ENCODE data around the gene SOX18. TPM values are rescaled to one million over a fixed set of nuclear protein-coding genes. Genes with fewer than 3 reads are reported as not detected.

SOX18 gene
- total and polyA plus RNA-seq, 2 of the 13 experiments (the other 11 are each of a cell fraction or from before 2014, with no cell fraction given), result 1.6 to 1.9 TPM

DNA sequence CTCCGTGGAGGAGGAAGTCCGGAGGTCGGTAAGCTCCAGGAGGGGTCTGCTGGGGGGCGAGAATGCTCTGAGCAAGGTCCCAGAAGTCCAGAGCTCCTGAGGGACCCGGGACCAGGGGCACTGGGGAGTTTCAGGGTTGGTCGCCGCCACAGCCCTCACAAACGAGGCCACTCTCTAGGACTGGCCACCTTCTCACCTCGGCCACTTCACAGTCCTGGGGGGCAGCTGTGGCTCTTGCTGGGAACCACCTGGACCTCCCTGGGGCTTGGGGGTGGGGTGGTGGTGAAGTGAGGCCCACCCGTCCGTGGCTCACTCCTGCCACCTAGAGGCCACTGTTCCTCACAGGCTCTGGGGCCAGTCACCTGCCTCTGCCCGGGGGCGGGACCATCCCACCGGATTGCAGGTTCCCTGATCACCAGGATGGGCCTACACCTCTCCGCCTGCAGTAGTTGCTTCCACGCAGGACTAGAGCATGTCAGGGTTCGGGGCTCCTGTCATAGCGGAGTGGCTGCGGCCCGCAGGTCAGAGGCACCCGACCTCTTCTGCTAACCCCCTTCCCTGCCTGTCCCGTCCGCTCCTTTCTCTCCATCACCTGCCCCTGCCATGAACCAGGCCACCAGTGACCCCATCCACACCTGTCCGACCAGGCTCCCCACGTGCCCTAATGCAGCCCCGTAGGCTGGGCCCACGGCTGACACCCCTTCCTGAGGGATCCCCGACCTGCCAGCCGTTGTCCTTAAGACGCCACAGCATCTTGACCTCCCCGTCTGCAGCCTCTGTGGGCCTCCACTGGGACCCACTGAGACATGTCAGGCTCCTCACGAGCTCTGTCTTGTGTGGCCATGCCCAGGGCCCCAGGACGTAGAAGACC is 8.4 kb upstream of the SOX18 start (continued):
- peak; percentile 69; the same call in 1 of the 2 replicates for TF ChIP-seq ZNF788 (CRISPR knock-in tag; IDR thresholded peaks at IDR 0.05; ENCODE audit: borderline replicate concordance)
- TF ChIP-seq, protein P1, sequence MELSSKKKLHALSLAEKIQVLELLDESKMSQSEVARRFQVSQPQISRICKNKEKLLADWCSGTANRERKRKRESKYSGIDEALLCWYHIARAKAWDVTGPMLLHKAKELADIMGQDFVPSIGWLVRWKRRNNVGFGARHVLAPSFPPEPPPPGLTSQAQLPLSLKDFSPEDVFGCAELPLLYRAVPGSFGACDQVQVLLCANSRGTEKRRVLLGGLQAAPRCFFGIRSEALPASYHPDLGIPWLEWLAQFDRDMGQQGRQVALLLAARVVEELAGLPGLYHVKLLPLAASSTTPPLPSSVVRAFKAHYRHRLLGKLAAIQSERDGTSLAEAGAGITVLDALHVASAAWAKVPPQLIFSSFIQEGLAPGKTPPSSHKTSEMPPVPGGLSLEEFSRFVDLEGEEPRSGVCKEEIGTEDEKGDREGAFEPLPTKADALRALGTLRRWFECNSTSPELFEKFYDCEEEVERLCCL (CRISPR knock-in tag; IDR thresholded peaks at IDR 0.05; ENCODE audit: borderline replicate concordance), result no peak
- TF ChIP-seq, protein P2, sequence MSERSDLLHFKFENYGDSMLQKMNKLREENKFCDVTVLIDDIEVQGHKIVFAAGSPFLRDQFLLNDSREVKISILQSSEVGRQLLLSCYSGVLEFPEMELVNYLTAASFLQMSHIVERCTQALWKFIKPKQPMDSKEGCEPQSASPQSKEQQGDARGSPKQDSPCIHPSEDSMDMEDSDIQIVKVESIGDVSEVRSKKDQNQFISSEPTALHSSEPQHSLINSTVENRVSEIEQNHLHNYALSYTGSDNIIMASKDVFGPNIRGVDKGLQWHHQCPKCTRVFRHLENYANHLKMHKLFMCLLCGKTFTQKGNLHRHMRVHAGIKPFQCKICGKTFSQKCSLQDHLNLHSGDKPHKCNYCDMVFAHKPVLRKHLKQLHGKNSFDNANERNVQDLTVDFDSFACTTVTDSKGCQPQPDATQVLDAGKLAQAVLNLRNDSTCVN (CRISPR knock-in tag; IDR thresholded peaks at IDR 0.05; ENCODE audit: borderline replicate concordance), result peak; percentile 43; the same call in 1 of the 2 replicates
- TF ChIP-seq, protein P3, sequence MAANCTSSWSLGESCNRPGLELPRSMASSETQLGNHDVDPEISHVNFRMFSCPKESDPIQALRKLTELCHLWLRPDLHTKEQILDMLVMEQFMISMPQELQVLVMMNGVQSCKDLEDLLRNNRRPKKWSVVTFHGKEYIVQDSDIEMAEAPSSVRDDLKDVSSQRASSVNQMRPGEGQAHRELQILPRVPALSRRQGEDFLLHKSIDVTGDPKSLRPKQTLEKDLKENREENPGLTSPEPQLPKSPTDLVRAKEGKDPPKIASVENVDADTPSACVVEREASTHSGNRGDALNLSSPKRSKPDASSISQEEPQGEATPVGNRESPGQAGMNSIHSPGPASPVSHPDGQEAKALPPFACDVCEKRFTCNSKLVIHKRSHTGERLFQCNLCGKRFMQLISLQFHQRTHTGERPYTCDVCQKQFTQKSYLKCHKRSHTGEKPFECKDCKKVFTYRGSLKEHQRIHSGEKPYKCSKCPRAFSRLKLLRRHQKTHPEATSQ (CRISPR knock-in tag; IDR thresholded peaks at IDR 0.05; ENCODE audit: borderline replicate concordance), result no peak
- no peak for TF ChIP-seq MAFG (CRISPR knock-in tag; IDR thresholded peaks at IDR 0.05)
- TF ChIP-seq ZNF766 (CRISPR knock-in tag; IDR thresholded peaks at IDR 0.05; ENCODE audit: borderline replicate concordance), result peak; percentile 30; the same call in 1 of the 2 replicates
- TF ChIP-seq NKX3-1 (CRISPR knock-in tag; IDR thresholded peaks at IDR 0.05), result 0 out of 2 replicates have a peak, but pooled peaks have one; percentile 31
- TF ChIP-seq TBX3 (IDR thresholded peaks at IDR 0.05; ENCODE audit: borderline replicate concordance), result peak; percentile 38; the same call in 1 of the 2 replicates
- TF ChIP-seq YY1 (IDR thresholded peaks at IDR 0.05; ENCODE audit: insufficient read depth, insufficient replicate concordance, low read depth, low read length), result peak; percentile 32
- TF ChIP-seq, protein P4, sequence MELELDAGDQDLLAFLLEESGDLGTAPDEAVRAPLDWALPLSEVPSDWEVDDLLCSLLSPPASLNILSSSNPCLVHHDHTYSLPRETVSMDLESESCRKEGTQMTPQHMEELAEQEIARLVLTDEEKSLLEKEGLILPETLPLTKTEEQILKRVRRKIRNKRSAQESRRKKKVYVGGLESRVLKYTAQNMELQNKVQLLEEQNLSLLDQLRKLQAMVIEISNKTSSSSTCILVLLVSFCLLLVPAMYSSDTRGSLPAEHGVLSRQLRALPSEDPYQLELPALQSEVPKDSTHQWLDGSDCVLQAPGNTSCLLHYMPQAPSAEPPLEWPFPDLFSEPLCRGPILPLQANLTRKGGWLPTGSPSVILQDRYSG (CRISPR knock-in tag; IDR thresholded peaks at IDR 0.05), result no peak
- 0 out of 2 replicates have a peak, but pooled peaks have one; percentile 4 for TF ChIP-seq ZNF251 (CRISPR knock-in tag; IDR thresholded peaks at IDR 0.05)
- no peak for TF ChIP-seq NCOA5 (CRISPR knock-in tag; IDR thresholded peaks at IDR 0.05)
- peak; percentile 71 for TF ChIP-seq CBX1 (IDR thresholded peaks at IDR 0.05; ENCODE audit: low read depth)
- peak; percentile 89; the same call in 1 of the 2 replicates for TF ChIP-seq SSRP1 (CRISPR knock-in tag; IDR thresholded peaks at IDR 0.05)
- peak in 1 of 2 experiments; percentile 54; a peak in 1 of 4 replicates for TF ChIP-seq KLF16 (CRISPR knock-in tag; IDR thresholded peaks at IDR 0.05)
- peak; percentile 75; the same call in 1 of the 2 replicates for TF ChIP-seq RFXANK (CRISPR knock-in tag; IDR thresholded peaks at IDR 0.05)
- peak; percentile 43; the same call in 1 of the 2 replicates for TF ChIP-seq HDAC2 (CRISPR knock-in tag; IDR thresholded peaks at IDR 0.05)
- peak; percentile 55; the same call in 1 of the 2 replicates for TF ChIP-seq HNF4A (CRISPR knock-in tag; IDR thresholded peaks at IDR 0.05)
- TF ChIP-seq, protein P5, sequence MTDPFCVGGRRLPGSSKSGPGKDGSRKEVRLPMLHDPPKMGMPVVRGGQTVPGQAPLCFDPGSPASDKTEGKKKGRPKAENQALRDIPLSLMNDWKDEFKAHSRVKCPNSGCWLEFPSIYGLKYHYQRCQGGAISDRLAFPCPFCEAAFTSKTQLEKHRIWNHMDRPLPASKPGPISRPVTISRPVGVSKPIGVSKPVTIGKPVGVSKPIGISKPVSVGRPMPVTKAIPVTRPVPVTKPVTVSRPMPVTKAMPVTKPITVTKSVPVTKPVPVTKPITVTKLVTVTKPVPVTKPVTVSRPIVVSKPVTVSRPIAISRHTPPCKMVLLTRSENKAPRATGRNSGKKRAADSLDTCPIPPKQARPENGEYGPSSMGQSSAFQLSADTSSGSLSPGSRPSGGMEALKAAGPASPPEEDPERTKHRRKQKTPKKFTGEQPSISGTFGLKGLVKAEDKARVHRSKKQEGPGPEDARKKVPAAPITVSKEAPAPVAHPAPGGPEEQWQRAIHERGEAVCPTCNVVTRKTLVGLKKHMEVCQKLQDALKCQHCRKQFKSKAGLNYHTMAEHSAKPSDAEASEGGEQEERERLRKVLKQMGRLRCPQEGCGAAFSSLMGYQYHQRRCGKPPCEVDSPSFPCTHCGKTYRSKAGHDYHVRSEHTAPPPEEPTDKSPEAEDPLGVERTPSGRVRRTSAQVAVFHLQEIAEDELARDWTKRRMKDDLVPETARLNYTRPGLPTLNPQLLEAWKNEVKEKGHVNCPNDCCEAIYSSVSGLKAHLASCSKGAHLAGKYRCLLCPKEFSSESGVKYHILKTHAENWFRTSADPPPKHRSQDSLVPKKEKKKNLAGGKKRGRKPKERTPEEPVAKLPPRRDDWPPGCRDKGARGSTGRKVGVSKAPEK (CRISPR knock-in tag; IDR thresholded peaks at IDR 0.05; ENCODE audit: borderline replicate concordance), result 0 out of 2 replicates have a peak, but pooled peaks have one; percentile 21
- TF ChIP-seq SRSF1 (optimal IDR thresholded peaks at IDR 0.05; ENCODE audit: low read depth, low read length), result peak; percentile 92
- TF ChIP-seq HNRNPL (IDR thresholded peaks at IDR 0.05; ENCODE audit: low read depth, low read length), result 0 out of 2 replicates have a peak, but pooled peaks have one; percentile 59

Measured in HepG2 (cell line).